NT2/D1 (cell line): ENCODE results near the gene TMEM247.

Experiments used
- DNase-seq: peaks from one replicate; pipeline ENCODE4 v3.0.0-alpha.2; 2011; ENCODE audit warnings: low read depth, low spot score
- H3K27me3 ChIP-seq: 2 replicates; pipeline ENCODE4 v1.6.0; 2011; ENCODE audit warnings: mild to moderate bottlenecking; ENCODE audit not compliant: insufficient read length, insufficient read depth
- H3K36me3 ChIP-seq: 2 replicates; pipeline ENCODE4 v1.6.1; 2011; ENCODE audit warnings: mild to moderate bottlenecking, low read length, mixed read lengths; ENCODE audit not compliant: insufficient read depth, insufficient read length
- H3K4me1 ChIP-seq: 2 replicates; pipeline ENCODE4 v1.5.1; 2011; ENCODE audit not compliant: insufficient read depth, insufficient read length
- H3K4me3 ChIP-seq: 2 replicates; pipeline ENCODE4 v1.5.1; 2011; ENCODE audit warnings: low read depth; ENCODE audit not compliant: insufficient read length
- H3K9ac ChIP-seq: 2 replicates; pipeline ENCODE4 v1.6.0; 2011; ENCODE audit warnings: low read depth; ENCODE audit not compliant: insufficient read length
- H3K9me3 ChIP-seq: 2 replicates; pipeline ENCODE4 v1.5.1; 2011; ENCODE audit warnings: mild to moderate bottlenecking, low read length; ENCODE audit not compliant: insufficient read depth
- SUZ12 ChIP-seq: IDR thresholded peaks from 2 replicates; pipeline ENCODE4 v1.6.1; 2011; ENCODE audit not compliant: insufficient read length, insufficient read depth; ENCODE audit errors: extremely low read depth
- YY1 ChIP-seq: IDR thresholded peaks from 2 replicates; pipeline ENCODE4 v1.6.1; 2011; ENCODE audit not compliant: insufficient read length, insufficient read depth
- ZNF274 ChIP-seq: IDR thresholded peaks from 2 replicates; pipeline ENCODE4 v1.6.1; 2011; ENCODE audit warnings: mild to moderate bottlenecking, low read depth, low read length

Gene TMEM247

DNA sequence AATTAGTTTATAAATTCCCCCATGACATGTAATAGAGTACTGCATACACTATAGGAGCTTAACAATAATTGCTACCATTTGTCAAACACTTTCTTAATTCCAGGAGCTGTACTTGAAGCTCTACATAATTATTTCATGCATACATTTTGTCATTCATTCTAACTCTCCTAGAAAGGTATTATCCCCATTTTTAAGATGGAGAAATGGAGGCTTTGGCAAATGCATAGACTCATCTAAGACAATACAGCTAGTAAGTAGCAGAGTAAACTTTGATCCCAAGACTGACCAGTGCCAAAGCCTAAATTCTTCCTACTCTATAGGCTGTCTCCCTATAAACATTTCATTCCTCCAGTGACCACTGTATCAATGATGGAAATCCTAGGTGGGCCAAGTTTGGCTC, 42.6 kb upstream of the TMEM247 start:
- peaks cover 3% of the 10 kb centered on the region for H3K4me1 ChIP-seq
- H3K9me3 ChIP-seq: no peaks in the 10 kb centered on the region
- no peak for TF ChIP-seq ZNF274
- TF ChIP-seq SUZ12: no peak
- no peak for TF ChIP-seq YY1
- H3K9ac ChIP-seq: no peak overlapping the region
- no peaks in the 10 kb centered on the region for H3K27me3 ChIP-seq
- no peak overlapping the region for H3K4me3 ChIP-seq
- DNase-seq: no peak
- H3K36me3 ChIP-seq: no peaks in the 10 kb centered on the region

DNA sequence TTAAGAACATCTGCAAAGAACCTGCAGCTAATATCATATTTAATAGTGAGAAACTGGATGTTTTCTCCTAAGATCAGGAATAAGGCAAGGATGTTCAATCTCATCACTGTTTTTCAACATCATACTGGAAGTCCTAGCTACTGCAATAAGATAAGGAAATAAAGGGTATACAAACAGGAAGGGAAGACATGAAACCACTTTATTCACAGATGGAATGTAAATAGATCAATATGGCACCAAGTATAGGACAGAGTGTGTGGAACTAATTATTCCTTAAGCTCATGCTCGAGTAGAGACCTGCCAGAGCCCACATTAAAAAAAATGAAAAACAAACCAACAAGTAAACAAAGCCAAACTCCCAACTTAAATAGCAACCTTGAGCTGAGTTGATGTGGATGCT, 41.3 kb upstream of the TMEM247 start:
- Histone ChIP-seq H3K4me1 (peaks cover 3% of the 10 kb centered on the region), H3K9me3 (no peaks in the 10 kb centered on the region), H3K36me3 (no peaks in the 10 kb centered on the region), H3K9ac (no peak overlapping the region), H3K4me3 (no peak overlapping the region), H3K27me3 (no peaks in the 10 kb centered on the region)
- no peak for DNase-seq
- TF ChIP-seq ZNF274 (no peak), YY1 (no peak), SUZ12 (no peak)

- no peak overlapping the region for H3K4me3 ChIP-seq
- H3K9ac ChIP-seq: no peak overlapping the region
- H3K27me3 ChIP-seq: no peaks in the 10 kb centered on the region
- no peaks in the 10 kb centered on the region for H3K9me3 ChIP-seq
- no peaks in the 10 kb centered on the region for H3K36me3 ChIP-seq
- no peak for DNase-seq
- TF ChIP-seq YY1: no peak
- no peak for TF ChIP-seq ZNF274
- TF ChIP-seq SUZ12: no peak
- H3K4me1 ChIP-seq: peaks cover 3% of the 10 kb centered on the region
These were observed 40.6 kb upstream of the TMEM247 start for GRCh38 chr2:46438794-46439193.

DNA sequence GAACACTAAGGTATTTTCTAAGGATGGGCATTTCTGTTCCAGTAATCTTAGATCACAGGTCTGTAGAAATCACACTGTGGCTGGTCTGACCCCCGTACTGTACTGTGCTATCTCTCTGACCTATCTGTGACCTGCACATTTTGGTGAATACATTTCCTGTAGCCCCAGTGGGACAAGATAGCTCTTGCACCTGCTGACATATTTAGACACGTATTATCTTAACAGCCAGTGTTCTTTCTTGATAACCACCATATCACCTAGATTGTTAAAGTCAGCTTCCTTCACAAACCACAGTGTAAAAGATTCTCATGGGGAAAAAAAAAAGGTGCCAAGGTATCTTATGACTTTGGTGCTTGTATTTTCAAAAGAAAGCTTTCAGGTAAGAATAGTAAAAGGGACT, 39.8 kb upstream of the TMEM247 start:
- TF ChIP-seq SUZ12: no peak
- TF ChIP-seq ZNF274: no peak
- no peak for TF ChIP-seq YY1
- no peak overlapping the region for H3K4me3 ChIP-seq
- no peaks in the 10 kb centered on the region for H3K9me3 ChIP-seq
- no peaks in the 10 kb centered on the region for H3K27me3 ChIP-seq
- no peak overlapping the region for H3K9ac ChIP-seq
- peaks cover 2% of the 10 kb centered on the region for H3K4me1 ChIP-seq
- H3K36me3 ChIP-seq: no peaks in the 10 kb centered on the region
- DNase-seq: no peak

- DNase-seq: no peak
- no peaks in the 10 kb centered on the region for H3K4me1 ChIP-seq
These were observed 37.3 kb upstream of the TMEM247 start for GRCh38 chr2:46441838-46442712.

GRCh38 chr2:46444732-46445131, 34.6 kb upstream of the TMEM247 start:
- H3K9ac ChIP-seq: no peak overlapping the region
- no peaks in the 10 kb centered on the region for H3K4me1 ChIP-seq
- no peak for DNase-seq
- H3K4me3 ChIP-seq: no peak overlapping the region
- H3K36me3 ChIP-seq: no peaks in the 10 kb centered on the region
- H3K27me3 ChIP-seq: no peaks in the 10 kb centered on the region
- TF ChIP-seq ZNF274: no peak
- TF ChIP-seq SUZ12: no peak
- TF ChIP-seq YY1: no peak
- H3K9me3 ChIP-seq: peaks cover 5% of the 10 kb centered on the region; the same call in 1 of the 2 replicates

More at GRCh38 chr2:46441838-46442712, 37.3 kb upstream of the TMEM247 start:
- H3K9me3 ChIP-seq: peaks cover 5% of the 10 kb centered on the region; the same call in 1 of the 2 replicates
- no peaks in the 10 kb centered on the region for H3K36me3 ChIP-seq
- no peak overlapping the region for H3K4me3 ChIP-seq
- TF ChIP-seq YY1 (no peak), ZNF274 (no peak), SUZ12 (no peak)
- no peaks in the 10 kb centered on the region for H3K27me3 ChIP-seq
- H3K9ac ChIP-seq: no peak overlapping the region

DNA sequence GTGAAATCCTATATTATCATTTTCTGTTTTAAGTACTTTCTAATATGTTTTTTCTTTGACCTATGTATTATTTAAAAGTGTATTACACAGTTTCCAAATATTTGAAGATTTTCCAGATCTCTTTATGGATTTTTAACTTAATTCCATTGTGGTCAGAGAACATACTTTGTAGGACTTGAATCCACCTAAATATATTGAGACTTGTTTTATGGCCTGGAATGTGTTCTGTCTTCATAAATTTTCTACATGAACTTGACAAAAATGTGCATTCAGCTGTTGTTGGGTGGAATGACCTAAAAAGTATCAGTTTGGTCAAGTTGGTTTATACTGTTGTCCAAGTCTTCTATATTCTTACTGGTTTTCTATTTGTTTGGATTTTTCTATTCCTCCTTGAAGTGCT, 33.8 kb upstream of the TMEM247 start:
- no peak for DNase-seq
- Histone ChIP-seq H3K4me1 (no peaks in the 10 kb centered on the region), H3K9me3 (peaks cover 5% of the 10 kb centered on the region; the same call in 1 of the 2 replicates), H3K36me3 (no peaks in the 10 kb centered on the region), H3K4me3 (no peak overlapping the region), H3K27me3 (no peaks in the 10 kb centered on the region), H3K9ac (no peak overlapping the region)
- no peak for TF ChIP-seq SUZ12
- TF ChIP-seq ZNF274: no peak
- TF ChIP-seq YY1: no peak
